Fibroblast of the aortic adventitia (primary cell): Measurements from ENCODE around the gene GRIK4. TPM values are rescaled to one million over a fixed set of nuclear protein-coding genes. Genes with fewer than 3 reads are reported as not detected.

ENCODE experiments used
- DNase-seq: peaks from one replicate; pipeline ENCODE4 v3.0.0-alpha.2; 2010; ENCODE audit warnings: low read depth
- H3K4me3 ChIP-seq: 2 replicates; pipeline ENCODE4 v1.5.1; 2011; ENCODE audit warnings: low read depth, mild to moderate bottlenecking, control low read depth, low read length, moderate library complexity
- CTCF ChIP-seq: IDR thresholded peaks from 2 replicates; pipeline ENCODE4 v1.5.1; 2011; ENCODE audit warnings: mild to moderate bottlenecking, low read length, control low read depth, inconsistent platforms; ENCODE audit not compliant: insufficient read depth
- total RNA-seq: library from RNA; depleted of rRNA; stranded (reverse); fragments of >200 nt; gene quantifications from 2 replicates; pipeline ENCODE4 v1.2.3, GENCODE V29; 2012; ENCODE audit warnings: low replicate concordance

The GRIK4 gene
- total RNA-seq, 1 donor, result not detected

- TF ChIP-seq CTCF, result no peak
- no peak overlapping the region for H3K4me3 ChIP-seq
- no peak for DNase-seq
Observed at GRCh38 chr11:120589376-120589775, 77.8 kb downstream of the GRIK4 start.

GRCh38 chr11:120590472-120590871, 78.9 kb downstream of the GRIK4 start:
- no peak overlapping the region for H3K4me3 ChIP-seq
- peak; percentile 8 for DNase-seq
- TF ChIP-seq CTCF, result no peak

DNA sequence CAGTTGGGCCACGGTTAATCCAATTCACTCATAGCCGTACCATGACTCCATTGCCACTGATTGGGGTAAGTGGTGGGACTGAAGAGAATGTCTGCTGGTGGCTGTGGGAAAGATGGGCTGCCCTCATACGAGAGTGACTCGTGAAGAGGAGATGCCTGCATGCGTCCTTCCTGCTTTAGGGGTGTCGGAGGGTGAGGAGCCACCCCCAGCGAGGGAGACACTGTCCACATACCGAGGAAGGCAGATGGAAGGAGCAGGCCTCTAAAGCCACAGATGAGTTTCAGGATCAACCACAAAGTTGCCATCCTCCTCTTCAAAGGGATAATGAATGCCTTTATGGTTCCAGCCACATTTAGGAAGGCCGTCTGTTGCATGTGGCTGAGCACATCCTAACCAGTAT, 83.2 kb downstream of the GRIK4 start:
- no peak overlapping the region for H3K4me3 ChIP-seq
- TF ChIP-seq CTCF, result no peak
- no peak for DNase-seq

DNA sequence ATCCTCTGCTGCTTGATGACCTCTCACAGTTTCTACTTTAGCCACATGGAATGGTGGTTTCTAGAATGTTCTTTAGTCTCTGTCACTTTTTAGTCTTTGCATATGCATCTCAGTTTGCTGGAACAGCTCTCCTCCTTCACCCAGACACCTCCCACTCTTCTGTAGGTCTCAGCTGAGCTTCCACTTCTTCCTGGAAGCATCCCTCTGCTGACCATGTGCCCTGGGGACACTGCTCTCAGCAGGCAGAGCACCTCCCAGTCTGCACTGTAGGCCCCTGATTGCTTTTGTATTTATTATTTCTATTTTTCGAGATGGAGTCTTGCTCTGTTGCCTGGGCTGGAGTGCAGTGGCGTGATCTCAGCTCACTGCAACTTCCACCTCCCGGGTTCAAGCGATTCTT, 84.0 kb downstream of the GRIK4 start:
- no peak for TF ChIP-seq CTCF
- no peak for DNase-seq
- H3K4me3 ChIP-seq, result no peak overlapping the region

DNA sequence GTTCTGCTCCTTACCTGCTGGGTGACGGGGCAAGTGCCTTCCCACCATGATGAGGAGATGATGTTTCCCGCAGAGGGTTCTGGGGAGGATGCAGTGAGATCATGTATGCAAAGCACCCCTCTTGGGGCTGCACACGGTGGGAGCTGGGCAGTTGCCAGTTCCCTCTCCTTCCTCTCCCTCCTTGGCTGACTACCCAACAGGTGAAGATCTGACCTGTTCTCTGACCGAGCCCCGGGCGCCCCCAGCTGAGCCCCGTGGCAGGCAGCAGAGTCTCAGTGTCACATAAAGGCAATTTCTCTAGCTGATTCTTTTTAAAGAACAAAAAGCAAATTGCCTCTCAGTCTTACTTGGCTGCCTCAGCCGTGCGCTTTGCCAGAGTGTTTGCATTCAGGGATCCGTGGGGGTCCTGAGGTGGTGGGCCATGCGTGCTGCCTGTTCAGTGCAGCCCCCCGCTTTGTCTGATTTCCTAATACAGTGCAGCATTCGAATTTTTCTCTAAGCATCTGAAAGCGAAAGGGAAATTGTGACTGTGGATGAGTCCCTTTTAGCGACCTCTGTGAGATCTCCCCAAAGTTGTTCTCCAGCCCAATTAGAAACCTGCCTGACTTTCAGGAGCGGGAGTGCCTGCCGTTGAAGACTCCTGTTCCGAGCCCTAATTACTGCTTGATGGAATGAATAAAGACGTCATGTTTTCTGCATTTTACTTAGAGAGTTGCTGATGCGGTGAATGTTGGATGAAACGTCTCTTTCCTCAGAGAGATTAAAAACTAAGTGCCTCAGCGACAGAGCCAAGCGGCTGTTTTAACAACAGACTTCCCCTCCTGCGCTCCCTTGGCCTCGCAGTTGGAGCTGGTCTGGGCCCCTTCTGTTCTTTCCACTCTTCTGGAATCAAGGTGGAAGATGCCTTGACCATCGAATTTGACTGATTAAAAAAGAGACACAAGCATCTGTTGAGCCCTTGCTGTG, 86.0 kb downstream of the GRIK4 start:
- no peak for TF ChIP-seq CTCF
- H3K4me3 ChIP-seq, result peak overlapping the region; percentile 25
- no peak for DNase-seq

DNA sequence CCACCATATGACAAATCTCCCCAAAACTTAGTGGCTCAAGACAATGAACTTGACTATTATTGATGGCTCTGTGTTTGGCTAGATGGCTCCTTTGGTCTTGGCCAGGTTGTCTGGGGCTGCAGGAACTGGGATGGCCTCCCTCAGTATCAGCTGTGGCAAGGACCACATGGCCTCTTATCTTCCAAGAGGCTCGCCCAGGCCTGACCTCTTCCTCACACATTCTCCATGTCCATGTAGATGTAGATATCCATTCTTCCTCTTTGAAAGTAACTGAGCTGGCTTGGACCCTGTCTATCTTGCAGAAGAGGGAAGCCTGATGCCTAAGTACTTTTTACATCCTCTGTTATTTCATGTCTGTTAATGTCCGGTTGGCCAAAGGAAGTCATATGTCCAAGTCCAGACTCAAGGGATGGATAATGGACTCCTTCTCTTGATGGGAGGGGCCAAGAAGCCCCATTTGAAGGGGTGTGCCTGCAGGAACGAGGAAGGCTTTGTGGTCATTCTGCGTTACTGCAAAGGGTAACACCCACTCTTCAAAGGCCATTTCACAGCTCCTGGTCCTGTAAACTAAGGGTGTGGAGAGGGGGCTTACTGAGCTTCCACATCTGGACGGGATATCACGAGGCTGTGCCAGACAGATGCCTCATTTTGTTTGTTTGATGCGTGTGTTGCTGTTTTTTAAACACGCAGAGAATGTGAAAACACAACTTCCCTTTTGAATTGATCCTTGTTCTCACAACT, 87.1 kb downstream of the GRIK4 start:
- DNase-seq, result no peak
- no peak for TF ChIP-seq CTCF

More for the DNA sequence above, 87.1 kb downstream of the GRIK4 start:
- H3K4me3 ChIP-seq, result no peak overlapping the region
